Left forelimb (tissue), 1 donor: ENCODE results near the gene NAA38.
A peak's percentile ranks its signal among the peaks of the same experiment; 100 is the strongest.

Source experiments
- DNase-seq: peaks from one replicate; pipeline ENCODE4 v3.0.0-alpha.2; 2018; ENCODE audit warnings: low spot score

NAA38 gene

GRCh38 chr17:7841396-7841914 is 15.9 kb downstream of the NAA38 start:
- peak; percentile 87 for DNase-seq

- DNase-seq, result no peak
These were observed 16.5 kb downstream of the NAA38 start for GRCh38 chr17:7840875-7841274.

- no peak for DNase-seq
These were observed 16.9 kb downstream of the NAA38 start for GRCh38 chr17:7840441-7840840.

GRCh38 chr17:7839876-7840261 is 17.5 kb downstream of the NAA38 start:
- no peak for DNase-seq

- no peak for DNase-seq
These were observed 18.0 kb downstream of the NAA38 start for GRCh38 chr17:7839190-7839875.

GRCh38 chr17:7838090-7839075 is 19.0 kb downstream of the NAA38 start:
- no peak for DNase-seq

GRCh38 chr17:7837408-7838088 is 19.8 kb downstream of the NAA38 start:
- no peak for DNase-seq

GRCh38 chr17:7836596-7837407 is 20.6 kb downstream of the NAA38 start:
- peak; percentile 88 for DNase-seq

- DNase-seq, result peak; percentile 81
These were observed 21.4 kb downstream of the NAA38 start for GRCh38 chr17:7835814-7836595.

- DNase-seq, result peak; percentile 99
These were observed 22.2 kb downstream of the NAA38 start for GRCh38 chr17:7834957-7835813.

- no peak for DNase-seq
These were observed 22.8 kb downstream of the NAA38 start for GRCh38 chr17:7834542-7834956.

- peak; percentile 92 for DNase-seq
These were observed 23.4 kb downstream of the NAA38 start, which contains the start of gene KDM6B for GRCh38 chr17:7833795-7834541. Gene KDM6B, plus strand, starts transcription at chr17:7834217. Its CDS starts 11,338 bp downstream, at chr17:7845555.

GRCh38 chr17:7833011-7833794 is 24.2 kb downstream of the NAA38 start:
- DNase-seq, result no peak

GRCh38 chr17:7832431-7832830 is 24.9 kb downstream of the NAA38 start:
- DNase-seq, result no peak

GRCh38 chr17:7831233-7831632 is 26.1 kb downstream of the NAA38 start:
- no peak for DNase-seq

GRCh38 chr17:7830616-7831015 is 26.7 kb downstream of the NAA38 start:
- no peak for DNase-seq

GRCh38 chr17:7825206-7825990 is 32.0 kb downstream of the NAA38 start:
- no peak for DNase-seq
